HepG2 (cell line): ENCODE results near the gene DNAJC21. TPM values are rescaled to one million over a fixed set of nuclear protein-coding genes. Genes with fewer than 3 reads are reported as not detected.

Experiments used
- ARNT2 ChIP-seq: sonication (generic); formaldehyde crosslinking; IDR thresholded peaks from 2 replicates; pipeline ENCODE4 v1.8.0; 2022; ENCODE audit warnings: mild to moderate bottlenecking, low read depth, missing genetic modification reagents, moderate library complexity
- BORCS8-MEF2B ChIP-seq: sonication (generic); formaldehyde crosslinking; IDR thresholded peaks from 2 replicates; pipeline ENCODE4 v1.8.0; 2022; ENCODE audit warnings: mild to moderate bottlenecking, missing genetic modification reagents
- CCDC6 ChIP-seq: sonication (generic); formaldehyde crosslinking; IDR thresholded peaks from 2 replicates; pipeline ENCODE4 v1.8.1; 2022; ENCODE audit warnings: mild to moderate bottlenecking, missing genetic modification reagents, moderate library complexity
- EEA1 ChIP-seq: sonication (generic); formaldehyde crosslinking; IDR thresholded peaks from 2 replicates; pipeline ENCODE4 v1.5.1; 2020; ENCODE audit warnings: mild to moderate bottlenecking, missing genetic modification reagents, borderline replicate concordance
- HOXA9 ChIP-seq: sonication (generic); formaldehyde crosslinking; IDR thresholded peaks from 2 replicates; pipeline ENCODE4 v1.8.1; 2022; ENCODE audit warnings: missing genetic modification reagents, mild to moderate bottlenecking, moderate library complexity, borderline replicate concordance
- KAT7 ChIP-seq: IDR thresholded peaks from 2 replicates; pipeline ENCODE4 v1.6.1; 2018; ENCODE audit warnings: borderline replicate concordance, missing compliant biosample characterization
- NONO ChIP-seq, 2 experiments: fragments of 450-650 bp in 1 of 2; sonication (generic) in 1 of 2; formaldehyde crosslinking in 1 of 2; IDR thresholded peaks in 1 of 2; conservative IDR thresholded peaks in 1 of 2; 2 replicates each; pipeline versions ENCODE4 v1.6.1 to v1.8.0; 2017 to 2022; ENCODE audit warnings: mild to moderate bottlenecking in 1 of 2, missing genetic modification reagents in 1 of 2, moderate library complexity in 1 of 2
- SMAD9 ChIP-seq: sonication (generic); formaldehyde crosslinking; IDR thresholded peaks from 2 replicates; pipeline ENCODE4 v1.5.1; 2020; ENCODE audit warnings: mild to moderate bottlenecking, missing genetic modification reagents
- TP53 ChIP-seq: sonication (generic); formaldehyde crosslinking; conservative IDR thresholded peaks from 2 replicates; pipeline ENCODE4 v1.4.0; 2020; ENCODE audit warnings: missing genetic modification reagents
- XRCC5 ChIP-seq: fragments of 200-400 bp; formaldehyde crosslinking; optimal IDR thresholded peaks from 2 replicates; pipeline ENCODE3; 2017; ENCODE audit warnings: mild to moderate bottlenecking, low read length
- ZBTB7A ChIP-seq: sonication (generic); formaldehyde crosslinking; IDR thresholded peaks from 2 replicates; pipeline ENCODE4 v1.8.0; 2022; ENCODE audit warnings: mild to moderate bottlenecking, missing genetic modification reagents
- ZNF253 ChIP-seq: sonication (generic); formaldehyde crosslinking; IDR thresholded peaks from 2 replicates; pipeline ENCODE4 v1.8.0; 2022; ENCODE audit warnings: mild to moderate bottlenecking, missing genetic modification reagents, borderline replicate concordance
- ZNF709 ChIP-seq: sonication (generic); formaldehyde crosslinking; IDR thresholded peaks from 2 replicates; pipeline ENCODE4 v1.5.0; 2020; ENCODE audit warnings: mild to moderate bottlenecking, missing genetic modification reagents
- ZNF761 ChIP-seq: sonication (generic); formaldehyde crosslinking; conservative IDR thresholded peaks from 2 replicates; pipeline ENCODE4 v1.4.0; 2020; ENCODE audit warnings: mild to moderate bottlenecking, missing genetic modification reagents
- ZSCAN25 ChIP-seq: sonication (generic); formaldehyde crosslinking; IDR thresholded peaks from 2 replicates; pipeline ENCODE4 v1.8.0; 2022; ENCODE audit warnings: mild to moderate bottlenecking, missing genetic modification reagents
- polyA plus RNA-seq, 8 experiments: library from polyadenylated mRNA; depleted of rRNA in 3 of 8; stranded (reverse) in 7 of 8; unstranded in 1 of 8; fragments of >200 nt; fragmentation: Illumina TruSeq in 4 of 8; extraction: Trizol in 4 of 8; gene quantifications; 2 replicates each; pipeline versions ENCODE4 v1.2.1 to v1.2.3, GENCODE V29; 2011 to 2016; ENCODE audit warnings: low read depth in 4 of 8, missing spikeins in 1 of 8, mixed read lengths in 1 of 8; ENCODE audit not compliant: insufficient read depth in 1 of 8
- total RNA-seq, 5 experiments: library from RNA; depleted of rRNA; stranded (reverse); fragments of >200 nt; fragmentation: Illumina TruSeq; extraction: Trizol; gene quantifications; 2 replicates each; pipeline ENCODE4 v1.2.3, GENCODE V29; 2016; ENCODE audit warnings: low read depth in 1 of 5
- TF ChIP-seq, protein P1 (sequence below): sonication (generic); formaldehyde crosslinking; IDR thresholded peaks from 2 replicates; pipeline ENCODE4 v1.4.0; 2020; ENCODE audit warnings: mild to moderate bottlenecking, missing genetic modification reagents
- TF ChIP-seq, protein P2 (sequence below): sonication (generic); formaldehyde crosslinking; IDR thresholded peaks from 2 replicates; pipeline ENCODE4 v1.4.0; 2020; ENCODE audit warnings: mild to moderate bottlenecking, missing genetic modification reagents
- TF ChIP-seq, protein P3 (sequence below): sonication (generic); formaldehyde crosslinking; IDR thresholded peaks from 2 replicates; pipeline ENCODE4 v1.4.0; 2020; ENCODE audit warnings: mild to moderate bottlenecking, missing genetic modification reagents

Gene DNAJC21
- total and polyA plus RNA-seq, 2 of the 13 experiments (the other 11 are each of a cell fraction or from before 2014, with no cell fraction given), result 10.9 to 41.6 TPM

DNA sequence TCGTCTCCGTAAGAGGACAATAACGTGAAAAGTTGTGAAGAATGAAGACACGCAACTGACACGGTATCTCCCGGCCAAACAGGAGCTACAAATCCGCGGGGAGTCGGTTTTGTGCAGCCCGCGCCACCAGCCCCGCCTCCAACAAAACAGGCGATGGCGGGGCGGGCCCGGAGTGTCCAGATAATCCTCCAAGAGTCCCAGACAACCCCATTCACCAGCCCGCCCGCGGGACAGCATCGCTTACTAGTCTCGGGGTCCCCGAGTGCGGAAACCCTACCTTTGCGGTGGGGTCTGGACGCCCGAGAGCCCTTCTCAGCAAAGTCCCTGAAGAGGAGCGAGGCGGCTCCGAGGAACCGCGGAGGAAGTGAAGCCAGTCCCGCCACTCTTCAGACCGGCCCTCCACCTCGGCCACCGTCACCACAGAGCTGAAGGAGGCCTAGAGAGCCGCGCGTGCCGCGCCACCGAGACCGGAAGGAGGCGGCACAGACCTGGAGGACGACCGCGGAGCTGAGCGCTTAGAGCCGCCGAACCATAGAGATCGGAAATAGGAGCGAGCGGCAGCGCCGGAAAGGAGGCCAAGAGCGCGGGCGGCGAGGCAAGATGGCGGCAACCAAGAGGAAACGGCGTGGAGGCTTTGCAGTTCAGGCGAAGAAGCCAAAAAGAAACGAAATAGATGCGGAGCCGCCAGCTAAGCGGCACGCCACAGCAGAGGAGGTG is 14.1 kb upstream of the DNAJC21 start, which contains the start of the genes BRIX1 and RAD1 (continued):
- peak; percentile 46; the same call in 1 of the 2 replicates for TF ChIP-seq ZBTB7A
- TF ChIP-seq, protein P1, sequence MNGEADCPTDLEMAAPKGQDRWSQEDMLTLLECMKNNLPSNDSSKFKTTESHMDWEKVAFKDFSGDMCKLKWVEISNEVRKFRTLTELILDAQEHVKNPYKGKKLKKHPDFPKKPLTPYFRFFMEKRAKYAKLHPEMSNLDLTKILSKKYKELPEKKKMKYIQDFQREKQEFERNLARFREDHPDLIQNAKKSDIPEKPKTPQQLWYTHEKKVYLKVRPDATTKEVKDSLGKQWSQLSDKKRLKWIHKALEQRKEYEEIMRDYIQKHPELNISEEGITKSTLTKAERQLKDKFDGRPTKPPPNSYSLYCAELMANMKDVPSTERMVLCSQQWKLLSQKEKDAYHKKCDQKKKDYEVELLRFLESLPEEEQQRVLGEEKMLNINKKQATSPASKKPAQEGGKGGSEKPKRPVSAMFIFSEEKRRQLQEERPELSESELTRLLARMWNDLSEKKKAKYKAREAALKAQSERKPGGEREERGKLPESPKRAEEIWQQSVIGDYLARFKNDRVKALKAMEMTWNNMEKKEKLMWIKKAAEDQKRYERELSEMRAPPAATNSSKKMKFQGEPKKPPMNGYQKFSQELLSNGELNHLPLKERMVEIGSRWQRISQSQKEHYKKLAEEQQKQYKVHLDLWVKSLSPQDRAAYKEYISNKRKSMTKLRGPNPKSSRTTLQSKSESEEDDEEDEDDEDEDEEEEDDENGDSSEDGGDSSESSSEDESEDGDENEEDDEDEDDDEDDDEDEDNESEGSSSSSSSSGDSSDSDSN (CRISPR knock-in tag), result peak; percentile 89
- peak; percentile 81 for TF ChIP-seq XRCC5
- TF ChIP-seq, protein P2, sequence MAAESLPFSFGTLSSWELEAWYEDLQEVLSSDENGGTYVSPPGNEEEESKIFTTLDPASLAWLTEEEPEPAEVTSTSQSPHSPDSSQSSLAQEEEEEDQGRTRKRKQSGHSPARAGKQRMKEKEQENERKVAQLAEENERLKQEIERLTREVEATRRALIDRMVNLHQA (CRISPR knock-in tag), result no peak
- peak; percentile 60; the same call in 1 of the 2 replicates for TF ChIP-seq BORCS8-MEF2B (CRISPR knock-in tag)
- TF ChIP-seq EEA1 (CRISPR knock-in tag), result peak; percentile 69; the same call in 1 of the 2 replicates
- TF ChIP-seq ZSCAN25 (CRISPR knock-in tag), result no peak; the same call in 1 of the 2 replicates
- TF ChIP-seq HOXA9 (CRISPR knock-in tag), result no peak
- TF ChIP-seq ARNT2 (CRISPR knock-in tag), result peak; percentile 91; the same call in 1 of the 2 replicates
- TF ChIP-seq TP53 (CRISPR knock-in tag), result peak; percentile 27; the same call in 1 of the 2 replicates
- TF ChIP-seq, protein P3, sequence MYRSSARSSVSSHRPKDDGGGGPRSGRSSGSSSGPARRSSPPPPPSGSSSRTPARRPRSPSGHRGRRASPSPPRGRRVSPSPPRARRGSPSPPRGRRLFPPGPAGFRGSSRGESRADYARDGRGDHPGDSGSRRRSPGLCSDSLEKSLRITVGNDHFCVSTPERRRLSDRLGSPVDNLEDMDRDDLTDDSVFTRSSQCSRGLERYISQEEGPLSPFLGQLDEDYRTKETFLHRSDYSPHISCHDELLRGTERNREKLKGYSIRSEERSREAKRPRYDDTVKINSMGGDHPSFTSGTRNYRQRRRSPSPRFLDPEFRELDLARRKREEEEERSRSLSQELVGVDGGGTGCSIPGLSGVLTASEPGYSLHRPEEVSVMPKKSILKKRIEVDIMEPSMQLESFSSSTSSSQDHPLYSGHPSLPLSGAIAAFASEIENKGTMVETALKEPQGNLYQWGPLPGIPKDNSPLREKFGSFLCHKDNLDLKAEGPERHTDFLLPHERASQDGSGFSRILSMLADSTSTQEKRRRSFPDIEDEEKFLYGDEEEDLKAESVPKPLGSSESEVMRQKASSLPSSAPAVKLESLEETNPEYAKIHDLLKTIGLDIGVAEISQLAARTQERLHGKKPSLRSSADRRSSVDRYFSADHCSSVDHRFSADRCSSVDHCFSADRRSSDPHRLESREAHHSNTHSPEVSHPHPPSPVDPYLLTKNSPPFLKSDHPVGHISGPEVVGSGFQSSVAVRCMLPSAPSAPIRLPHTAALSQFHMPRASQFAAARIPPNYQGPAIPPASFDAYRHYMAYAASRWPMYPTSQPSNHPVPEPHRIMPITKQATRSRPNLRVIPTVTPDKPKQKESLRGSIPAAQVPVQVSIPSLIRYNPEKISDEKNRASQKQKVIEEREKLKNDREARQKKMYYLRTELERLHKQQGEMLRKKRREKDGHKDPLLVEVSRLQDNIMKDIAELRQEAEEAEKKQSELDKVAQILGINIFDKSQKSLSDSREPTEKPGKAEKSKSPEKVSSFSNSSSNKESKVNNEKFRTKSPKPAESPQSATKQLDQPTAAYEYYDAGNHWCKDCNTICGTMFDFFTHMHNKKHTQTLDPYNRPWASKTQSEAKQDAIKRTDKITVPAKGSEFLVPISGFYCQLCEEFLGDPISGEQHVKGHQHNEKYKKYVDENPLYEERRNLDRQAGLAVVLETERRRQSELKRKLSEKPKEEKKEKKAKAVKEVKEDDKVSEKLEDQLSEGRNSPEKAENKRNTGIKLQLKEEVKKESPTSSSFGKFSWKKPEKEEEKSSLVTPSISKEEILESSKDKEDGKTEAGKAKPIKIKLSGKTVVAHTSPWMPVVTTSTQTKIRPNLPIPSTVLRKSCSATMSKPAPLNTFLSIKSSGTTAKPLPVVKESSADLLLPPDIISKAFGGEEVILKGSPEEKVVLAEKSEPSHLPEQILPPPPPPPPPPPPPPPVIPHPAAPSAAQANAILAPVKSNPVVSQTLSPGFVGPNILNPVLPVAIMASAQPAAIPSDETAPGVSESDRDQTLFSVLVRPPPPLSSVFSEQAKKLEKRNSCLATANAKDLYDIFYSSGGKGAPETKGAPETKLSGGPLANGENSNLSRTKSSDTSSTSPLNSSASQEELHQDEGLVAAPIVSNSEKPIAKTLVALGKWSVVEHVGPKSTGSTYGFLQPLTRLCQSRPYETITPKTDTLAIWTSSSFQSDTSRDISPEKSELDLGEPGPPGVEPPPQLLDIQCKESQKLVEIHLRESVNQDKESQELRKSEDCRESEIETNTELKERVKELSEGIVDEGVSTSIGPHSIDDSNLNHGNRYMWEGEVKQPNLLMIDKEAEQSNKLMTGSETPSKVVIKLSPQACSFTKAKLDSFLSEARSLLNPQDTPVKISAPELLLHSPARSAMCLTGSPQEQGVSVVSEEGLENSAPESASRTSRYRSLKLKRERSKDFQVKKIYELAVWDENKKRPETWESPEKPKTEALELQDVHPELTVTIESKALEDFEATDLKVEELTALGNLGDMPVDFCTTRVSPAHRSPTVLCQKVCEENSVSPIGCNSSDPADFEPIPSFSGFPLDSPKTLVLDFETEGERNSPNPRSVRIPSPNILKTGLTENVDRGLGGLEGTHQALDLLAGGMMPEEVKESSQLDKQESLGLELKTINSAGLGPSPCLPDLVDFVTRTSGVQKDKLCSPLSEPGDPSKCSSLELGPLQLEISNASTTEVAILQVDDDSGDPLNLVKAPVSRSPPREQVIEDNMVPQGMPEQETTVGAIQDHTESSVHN, result no peak
- peak; percentile 81; the same call in 1 of the 2 replicates for TF ChIP-seq CCDC6 (CRISPR knock-in tag)
- TF ChIP-seq ZNF709 (CRISPR knock-in tag), result 0 out of 2 replicates have a peak, but pooled peaks have one; percentile 38
- TF ChIP-seq NONO (IDR thresholded peaks at IDR 0.05), result no peak
- TF ChIP-seq NONO (CRISPR knock-in tag; conservative IDR thresholded peaks at IDR 0.05), result peak; percentile 97
- peak; percentile 65; the same call in 1 of the 2 replicates for TF ChIP-seq ZNF761
- no peak for TF ChIP-seq SMAD9 (CRISPR knock-in tag)
- TF ChIP-seq ZNF253 (CRISPR knock-in tag), result no peak
- TF ChIP-seq KAT7, result peak; percentile 76
